GM19468 (cell line): ENCODE data around the gene IFNA1.
"Not testable (repeated sequence)": the region's sequence is repeated elsewhere in the genome, so short reads cannot be mapped to it uniquely, and the experiment has no call there.

Source experiments
- ATAC-seq: cut with Tn5 transposase; IDR thresholded peaks from one replicate; pipeline ENCODE4 v1.9.1; 2021; ENCODE audit warnings: mild to moderate bottlenecking, moderate library complexity, moderate number of reproducible peaks; ENCODE audit not compliant: unreplicated experiment; ENCODE audit errors: extremely low read depth

IFNA1 gene

GRCh38 chr9:21443849-21444625 lies 3.8 kb downstream of the IFNA1 start:
- ATAC-seq: peak; percentile 85

- ATAC-seq: not testable (repeated sequence)
Observed at GRCh38 chr9:21449312-21449711, 9.1 kb downstream of the IFNA1 start.

- no peak for ATAC-seq
Observed at GRCh38 chr9:21450733-21451394, 10.6 kb downstream of the IFNA1 start.

GRCh38 chr9:21452681-21453080 lies 12.4 kb downstream of the IFNA1 start:
- no peak for ATAC-seq

- ATAC-seq: no peak
Observed at GRCh38 chr9:21454149-21454548, 13.9 kb downstream of the IFNA1 start.

- ATAC-seq: no peak
Observed at GRCh38 chr9:21455320-21455719, 15.1 kb downstream of the IFNA1 start.

GRCh38 chr9:21461377-21461776 lies 21.1 kb downstream of the IFNA1 start:
- ATAC-seq: no peak

- ATAC-seq: no peak
Observed at GRCh38 chr9:21465138-21465537, 24.9 kb downstream of the IFNA1 start.

GRCh38 chr9:21465859-21466518 lies 25.8 kb downstream of the IFNA1 start:
- ATAC-seq: peak; percentile 32

GRCh38 chr9:21470126-21470525 lies 29.9 kb downstream of the IFNA1 start:
- ATAC-seq: no peak

- no peak for ATAC-seq
Observed at GRCh38 chr9:21473236-21473635, 33.0 kb downstream of the IFNA1 start.

- no peak for ATAC-seq
Observed at GRCh38 chr9:21477466-21477865, 37.2 kb downstream of the IFNA1 start.

GRCh38 chr9:21479152-21479702 lies 39.0 kb downstream of the IFNA1 start:
- ATAC-seq: no peak

- no peak for ATAC-seq
Observed at GRCh38 chr9:21481470-21482056, 41.3 kb downstream of the IFNA1 start.

GRCh38 chr9:21482213-21482612 lies 42.0 kb downstream of the IFNA1 start, which contains the start of gene IFNE:
Gene IFNE, minus strand, starts transcription at chr9:21482313. Its CDS starts 619 bp downstream, at chr9:21481694.
- no peak for ATAC-seq
